ENCODE data around the gene MVD. TPM values are rescaled to one million over a fixed set of nuclear protein-coding genes. Genes with fewer than 3 reads are reported as not detected.

The MVD gene
- total RNA-seq, 1 experiment from 2014 or later = 119 TPM

DNA sequence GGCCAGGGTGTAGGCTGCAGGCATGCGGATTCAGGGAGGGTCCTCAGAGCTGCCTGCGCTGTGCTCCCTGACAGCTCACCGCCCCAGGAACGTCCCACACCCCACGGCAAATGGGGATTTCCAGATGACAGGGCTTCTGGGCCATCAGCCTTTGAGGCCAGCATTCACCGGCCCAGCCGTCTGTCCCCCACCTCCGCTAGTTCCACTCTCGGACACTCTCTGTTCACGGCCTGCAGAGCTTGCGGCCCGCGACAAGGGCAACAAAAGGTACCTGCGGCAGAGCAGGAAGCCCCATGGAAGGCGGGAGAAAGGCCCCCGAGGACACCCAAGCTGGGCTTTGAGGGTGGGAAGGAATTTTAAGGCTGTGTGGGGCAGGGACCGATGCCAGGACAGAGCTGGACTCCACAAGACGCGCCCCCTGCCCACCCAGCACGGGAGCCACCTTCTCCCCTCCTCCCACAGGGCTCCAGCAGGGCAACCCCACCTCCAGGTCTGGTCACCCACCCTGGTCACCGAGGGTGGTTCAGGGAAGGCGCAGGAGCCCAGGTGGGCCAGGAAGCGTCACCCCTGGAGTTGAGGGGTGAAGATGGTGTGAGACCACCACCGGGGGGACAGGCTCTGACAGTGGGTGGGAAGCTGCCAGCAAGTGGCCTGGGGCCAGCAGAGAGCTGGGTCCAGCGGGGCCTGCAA is 6.5 kb downstream of the MVD start:
- RAD21 ChIA-PET (ENCODE audit: low non-redundant PET in 1 of 2, low total read pairs in 2 of 2, uncharacterized antibody in 2 of 2, unreplicated experiment in 2 of 2) = no interaction called here
- H3K4me2 ChIP-seq (ENCODE audit: low read length) = no peak overlapping the region
- no peak overlapping the region for H2AFZ ChIP-seq (ENCODE audit: low read depth, low read length, poor library complexity, severe bottlenecking)
- ATAC-seq (no peak), DNase-seq (ENCODE audit: low read depth, low spot score) (no peak)
- no peaks in the 10 kb centered on the region for H3K27me3 ChIP-seq (ENCODE audit: insufficient read depth, low read length)
- H3K9me3 ChIP-seq (ENCODE audit: control insufficient read depth in 1 of 2, insufficient read depth in 1 of 2, low read depth in 1 of 2, low read length in 2 of 2) = no peaks in the 10 kb centered on the region
- H3K4me3 ChIP-seq (replicated peaks in 1 of 2; ENCODE audit: low read depth in 1 of 2, low read length in 2 of 2) = no peak overlapping the region
- no TSS peak for BruUV-seq (replicated peaks)
- POLR2A ChIA-PET = no interaction called here
- no peak overlapping the region for H3K27ac ChIP-seq (ENCODE audit: low read depth, low read length)
- no peak for TF ChIP-seq CBX3 (IDR thresholded peaks at IDR 0.05; ENCODE audit: low read depth)
- TF ChIP-seq CTCF (IDR thresholded peaks at IDR 0.05 in 2 of 3, conservative IDR thresholded peaks at IDR 0.05 in 1 of 3; ENCODE audit: borderline replicate concordance in 1 of 3, insufficient read depth in 1 of 3, low read depth in 2 of 3, low read length in 2 of 3) = no peak
- no peak for TF ChIP-seq REST (IDR thresholded peaks at IDR 0.05; ENCODE audit: low read depth)
- TF ChIP-seq, protein P1, sequence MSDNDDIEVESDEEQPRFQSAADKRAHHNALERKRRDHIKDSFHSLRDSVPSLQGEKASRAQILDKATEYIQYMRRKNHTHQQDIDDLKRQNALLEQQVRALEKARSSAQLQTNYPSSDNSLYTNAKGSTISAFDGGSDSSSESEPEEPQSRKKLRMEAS (IDR thresholded peaks at IDR 0.05) = no peak
- TF ChIP-seq POLR2A (IDR thresholded peaks at IDR 0.05; ENCODE audit: borderline replicate concordance, extremely low read depth, insufficient read depth, insufficient read length) = no peak
- TF ChIP-seq TCF7L2 (IDR thresholded peaks at IDR 0.05; ENCODE audit: borderline replicate concordance, extremely low read depth, insufficient read depth, insufficient read length) = no peak
- no peak for TF ChIP-seq SRF (IDR thresholded peaks at IDR 0.05; ENCODE audit: low read depth)
- TF ChIP-seq, protein P2, sequence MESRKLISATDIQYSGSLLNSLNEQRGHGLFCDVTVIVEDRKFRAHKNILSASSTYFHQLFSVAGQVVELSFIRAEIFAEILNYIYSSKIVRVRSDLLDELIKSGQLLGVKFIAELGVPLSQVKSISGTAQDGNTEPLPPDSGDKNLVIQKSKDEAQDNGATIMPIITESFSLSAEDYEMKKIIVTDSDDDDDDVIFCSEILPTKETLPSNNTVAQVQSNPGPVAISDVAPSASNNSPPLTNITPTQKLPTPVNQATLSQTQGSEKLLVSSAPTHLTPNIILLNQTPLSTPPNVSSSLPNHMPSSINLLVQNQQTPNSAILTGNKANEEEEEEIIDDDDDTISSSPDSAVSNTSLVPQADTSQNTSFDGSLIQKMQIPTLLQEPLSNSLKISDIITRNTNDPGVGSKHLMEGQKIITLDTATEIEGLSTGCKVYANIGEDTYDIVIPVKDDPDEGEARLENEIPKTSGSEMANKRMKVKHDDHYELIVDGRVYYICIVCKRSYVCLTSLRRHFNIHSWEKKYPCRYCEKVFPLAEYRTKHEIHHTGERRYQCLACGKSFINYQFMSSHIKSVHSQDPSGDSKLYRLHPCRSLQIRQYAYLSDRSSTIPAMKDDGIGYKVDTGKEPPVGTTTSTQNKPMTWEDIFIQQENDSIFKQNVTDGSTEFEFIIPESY (IDR thresholded peaks at IDR 0.05; ENCODE audit: extremely low read depth, insufficient replicate concordance, low read length) = no peak
- no peak for TF ChIP-seq EZH2phosphoT487 (IDR thresholded peaks at IDR 0.05; ENCODE audit: borderline replicate concordance)
- no peak for TF ChIP-seq EGR1 (IDR thresholded peaks at IDR 0.05; ENCODE audit: low read depth)
- no peak for TF ChIP-seq EZH2 (IDR thresholded peaks at IDR 0.05)
- no peak for TF ChIP-seq RAD21 (IDR thresholded peaks at IDR 0.05; ENCODE audit: low read depth)
- TF ChIP-seq POLR2AphosphoS5 (IDR thresholded peaks at IDR 0.05; ENCODE audit: low read depth, low read length) = no peak
- TF ChIP-seq JUND (IDR thresholded peaks at IDR 0.05) = no peak
- TF ChIP-seq, protein P3, sequence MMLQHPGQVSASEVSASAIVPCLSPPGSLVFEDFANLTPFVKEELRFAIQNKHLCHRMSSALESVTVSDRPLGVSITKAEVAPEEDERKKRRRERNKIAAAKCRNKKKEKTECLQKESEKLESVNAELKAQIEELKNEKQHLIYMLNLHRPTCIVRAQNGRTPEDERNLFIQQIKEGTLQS (IDR thresholded peaks at IDR 0.05) = no peak
- TF ChIP-seq ELF1 (IDR thresholded peaks at IDR 0.05; ENCODE audit: borderline replicate concordance, low read depth) = no peak
- H3K4me1 ChIP-seq (ENCODE audit: control insufficient read depth in 1 of 2, insufficient read depth in 2 of 2, low read length in 2 of 2) = peaks cover 10% of the 10 kb centered on the region in 2 experiments
- intact Hi-C loops (cut with micrococcal nuclease) = no loop called here
- CTCF ChIA-PET = no interaction called here
- H3K79me2 ChIP-seq (ENCODE audit: insufficient read depth, low read length) = peaks cover 18% of the 10 kb centered on the region
- H3K9ac ChIP-seq (ENCODE audit: low read length) = no peak overlapping the region
- no peaks in the 10 kb centered on the region for H3K9me2 ChIP-seq (ENCODE audit: insufficient read depth)
- no peaks in the 10 kb centered on the region for H4K20me1 ChIP-seq (ENCODE audit: insufficient read depth)
- H3K36me3 ChIP-seq (ENCODE audit: control insufficient read depth in 1 of 2, insufficient read depth in 2 of 2, low read length in 2 of 2) = peaks cover 4 to 6% of the 10 kb centered on the region in 2 experiments; a peak in 2 of 4 replicates
